OCI-LY7 (cell line): Measurements from ENCODE around the gene GBGT1.

Source experiments
- EZH2phosphoT487 ChIP-seq: fragments of 200-600 bp; sonication (generic); IDR thresholded peaks from 2 replicates; pipeline ENCODE4 v1.6.1; 2018; ENCODE audit warnings: low read depth, borderline replicate concordance, mild to moderate bottlenecking, mixed run types, antibody characterized with exemption, low read length, moderate library complexity, mixed read lengths
- TF ChIP-seq, protein P1 (sequence below): fragments of 200-600 bp; sonication (generic); conservative IDR thresholded peaks from 2 replicates; pipeline ENCODE4 v1.5.1; 2014; ENCODE audit warnings: mild to moderate bottlenecking, antibody characterized with exemption, low read length, moderate library complexity, mixed read lengths

DNA sequence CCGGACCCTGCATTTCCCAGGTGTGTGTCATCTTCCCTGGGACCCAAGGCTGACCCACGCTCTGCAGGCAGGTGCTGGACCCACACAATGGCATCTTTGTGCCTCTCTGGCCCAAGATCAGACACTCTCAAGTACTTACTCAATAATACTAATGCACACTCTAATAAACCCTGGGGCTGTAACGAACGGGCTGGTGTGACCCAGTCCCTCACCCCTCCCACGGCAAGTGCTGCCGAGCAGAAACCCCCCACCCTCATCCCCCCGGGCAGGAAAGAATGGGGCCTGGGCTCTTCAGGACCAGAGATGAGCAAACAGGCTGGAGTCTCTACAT lies 46.5 kb upstream of the GBGT1 start:
- TF ChIP-seq, protein P1, sequence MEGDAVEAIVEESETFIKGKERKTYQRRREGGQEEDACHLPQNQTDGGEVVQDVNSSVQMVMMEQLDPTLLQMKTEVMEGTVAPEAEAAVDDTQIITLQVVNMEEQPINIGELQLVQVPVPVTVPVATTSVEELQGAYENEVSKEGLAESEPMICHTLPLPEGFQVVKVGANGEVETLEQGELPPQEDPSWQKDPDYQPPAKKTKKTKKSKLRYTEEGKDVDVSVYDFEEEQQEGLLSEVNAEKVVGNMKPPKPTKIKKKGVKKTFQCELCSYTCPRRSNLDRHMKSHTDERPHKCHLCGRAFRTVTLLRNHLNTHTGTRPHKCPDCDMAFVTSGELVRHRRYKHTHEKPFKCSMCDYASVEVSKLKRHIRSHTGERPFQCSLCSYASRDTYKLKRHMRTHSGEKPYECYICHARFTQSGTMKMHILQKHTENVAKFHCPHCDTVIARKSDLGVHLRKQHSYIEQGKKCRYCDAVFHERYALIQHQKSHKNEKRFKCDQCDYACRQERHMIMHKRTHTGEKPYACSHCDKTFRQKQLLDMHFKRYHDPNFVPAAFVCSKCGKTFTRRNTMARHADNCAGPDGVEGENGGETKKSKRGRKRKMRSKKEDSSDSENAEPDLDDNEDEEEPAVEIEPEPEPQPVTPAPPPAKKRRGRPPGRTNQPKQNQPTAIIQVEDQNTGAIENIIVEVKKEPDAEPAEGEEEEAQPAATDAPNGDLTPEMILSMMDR, result no peak
- TF ChIP-seq EZH2phosphoT487, result no peak
